A549 (cell line): ENCODE measurements around the gene MYRFL. TPM values are rescaled to one million over a fixed set of nuclear protein-coding genes. Genes with fewer than 3 reads are reported as not detected.
"Not testable (repeated sequence)": the region's sequence is repeated elsewhere in the genome, so short reads cannot be mapped to it uniquely, and the experiment has no call there.

Experiments used
- ATAC-seq, 2 experiments: fragments of 200-7000 bp in 1 of 2; fragments of >200 bp in 1 of 2; cut with Nextera tagmentation in 1 of 2; cut with Tn5 transposase in 1 of 2; 3 replicates each; pipeline versions ENCODE4 v1.8.0 to v1.9.1; 2018 to 2020; ENCODE audit warnings: mild to moderate bottlenecking in 1 of 2, moderate library complexity in 1 of 2
- CTCF ChIA-PET: fragments of 300-600 bp; sonication (Branson Sonifier 250); formaldehyde crosslinking; extraction: SDS; loops from one replicate; lab custom pipeline; 2021; ENCODE audit warnings: antibody characterized with exemption, inconsistent platforms; lab: Yijun Ruan, JAX
- POLR2A ChIA-PET: fragments of 350-600 bp; formaldehyde crosslinking; extraction: SDS; loops from one replicate; lab custom pipeline; 2021; ENCODE audit warnings: antibody characterized with exemption, inconsistent platforms; lab: Yijun Ruan, JAX
- DNase-seq, 2 experiments: peaks; one replicate each; pipeline versions ENCODE4 v3.0.0 to v3.0.0-alpha.2; 2011 to 2016; ENCODE audit warnings: low read depth in 1 of 2, low spot score in 1 of 2
- FAIRE-seq: peaks from 2 replicates; lab custom pipeline; 2011; peaks lifted over from hg19 to GRCh38; lab: Jason Lieb, UNC
- H3K27ac ChIP-seq, 2 experiments: fragments of >200 bp; sonication (Bioruptor Twin); formaldehyde crosslinking; 3 replicates each; pipeline ENCODE4 v1.5.1; 2016 to 2017
- H3K4me1 ChIP-seq: fragments of >200 bp; sonication (Bioruptor Twin); formaldehyde crosslinking; 3 replicates; pipeline ENCODE4 v1.6.1; 2016
- H3K4me2 ChIP-seq: fragments of >200 bp; sonication (Bioruptor Twin); formaldehyde crosslinking; 3 replicates; pipeline ENCODE4 v1.6.1; 2016
- H3K4me3 ChIP-seq: fragments of >200 bp; sonication (Bioruptor Twin); formaldehyde crosslinking; 3 replicates; pipeline ENCODE4 v1.5.1; 2016
- H3K9me3 ChIP-seq: fragments of >200 bp; sonication (Bioruptor Twin); formaldehyde crosslinking; 3 replicates; pipeline ENCODE4 v1.6.1; 2016
- CHD2 ChIP-seq: fragments of 150-350 bp; IDR thresholded peaks from 2 replicates; pipeline ENCODE4 v1.6.1; 2014; ENCODE audit warnings: low read length; ENCODE audit not compliant: partially characterized antibody
- CHD4 ChIP-seq: fragments of 200-600 bp; sonication (generic); IDR thresholded peaks from 2 replicates; pipeline ENCODE4 v1.6.1; 2016; ENCODE audit warnings: antibody characterized with exemption, mild to moderate bottlenecking, borderline replicate concordance
- CTCF ChIP-seq: fragments of >200 bp; sonication (Bioruptor Twin); formaldehyde crosslinking; IDR thresholded peaks from 3 replicates; pipeline ENCODE4 v1.5.1; 2016
- EHF ChIP-seq: fragments of 250-450 bp; sonication (Bioruptor Pico); IDR thresholded peaks from 2 replicates; pipeline ENCODE4 v1.5.0; 2020; ENCODE audit warnings: mild to moderate bottlenecking
- EHMT2 ChIP-seq: fragments of 200-600 bp; sonication (generic); IDR thresholded peaks from 2 replicates; pipeline ENCODE4 v1.6.1; 2016; ENCODE audit warnings: antibody characterized with exemption, low read depth, mild to moderate bottlenecking, moderate library complexity
- FOSB ChIP-seq: fragments of 250-450 bp; sonication (Bioruptor Pico); IDR thresholded peaks from 2 replicates; pipeline ENCODE4 v1.5.0; 2020; ENCODE audit warnings: mild to moderate bottlenecking, moderate library complexity
- GATA3 ChIP-seq: IDR thresholded peaks from 2 replicates; pipeline ENCODE4 v1.6.1; 2012; ENCODE audit warnings: borderline replicate concordance
- HDAC2 ChIP-seq: fragments of 200-600 bp; sonication (generic); IDR thresholded peaks from 2 replicates; pipeline ENCODE4 v1.6.1; 2016
- HMGXB4 ChIP-seq: fragments of 250-450 bp; sonication (Bioruptor Pico); IDR thresholded peaks from 2 replicates; pipeline ENCODE4 v1.5.0; 2021; ENCODE audit warnings: mild to moderate bottlenecking, moderate library complexity, borderline replicate concordance
- HOXA7 ChIP-seq: fragments of 250-450 bp; sonication (Bioruptor Pico); IDR thresholded peaks from 2 replicates; pipeline ENCODE4 v1.5.0; 2020; ENCODE audit warnings: mild to moderate bottlenecking, moderate library complexity
- KDM5A ChIP-seq: fragments of 200-600 bp; sonication (generic); IDR thresholded peaks from 2 replicates; pipeline ENCODE4 v1.6.1; 2016; ENCODE audit warnings: antibody characterized with exemption, mild to moderate bottlenecking
- MAZ ChIP-seq: fragments of 150-350 bp; IDR thresholded peaks from 2 replicates; pipeline ENCODE4 v1.6.1; 2014; ENCODE audit warnings: antibody characterized with exemption, low read depth, low read length, borderline replicate concordance
- NFE2L2 ChIP-seq: fragments of 150-350 bp; conservative IDR thresholded peaks from 2 replicates; pipeline ENCODE4 v1.6.1; 2014; ENCODE audit warnings: low read length
- NR3C1 ChIP-seq: fragments of >200 bp; sonication (Bioruptor Twin); formaldehyde crosslinking; IDR thresholded peaks from 3 replicates; pipeline ENCODE4 v1.6.1; 2017
- POLR2A ChIP-seq: IDR thresholded peaks from 2 replicates; pipeline ENCODE4 v1.6.1; 2012; ENCODE audit warnings: mild to moderate bottlenecking, low read length
- RARB ChIP-seq: fragments of 250-450 bp; sonication (Bioruptor Pico); IDR thresholded peaks from 2 replicates; pipeline ENCODE4 v1.8.0; 2021; ENCODE audit warnings: mild to moderate bottlenecking, moderate library complexity
- TFCP2L1 ChIP-seq: fragments of 250-450 bp; sonication (Bioruptor Pico); IDR thresholded peaks from 2 replicates; pipeline ENCODE4 v1.5.0; 2021; ENCODE audit warnings: mild to moderate bottlenecking
- USF2 ChIP-seq: fragments of 450-650 bp; IDR thresholded peaks from 2 replicates; pipeline ENCODE4 v1.6.1; 2014; ENCODE audit warnings: antibody characterized with exemption
- ZNF302 ChIP-seq: fragments of 250-450 bp; sonication (Bioruptor Pico); IDR thresholded peaks from 2 replicates; pipeline ENCODE4 v1.9.0; 2021; ENCODE audit warnings: inconsistent platforms, mild to moderate bottlenecking, moderate library complexity
- ZSCAN20 ChIP-seq: fragments of 250-450 bp; sonication (Bioruptor Pico); IDR thresholded peaks from 2 replicates; pipeline ENCODE4 v1.8.0; 2022; ENCODE audit warnings: mild to moderate bottlenecking, moderate library complexity
- WGBS: methylation state at CpG from one replicate; pipeline ENCODE4 v1.1.6; 2017; ENCODE audit errors: missing lambda C conversion rate; 5-methylcytosine and 5-hydroxymethylcytosine counted together
- polyA plus RNA-seq, 4 experiments: library from polyadenylated mRNA; depleted of rRNA in 3 of 4; stranded (reverse); fragments of >200 nt; fragmentation: RNase III in 1 of 4; extraction: RNeasy Plus Mini Kit Qiagen cat#74134 plus additional on column Dnase treatment in 1 of 4; gene quantifications; 2 replicates in 3 of 4; 3 replicates in 1 of 4; pipeline ENCODE4 v1.2.3, GENCODE V29; 2011 to 2017
- TF ChIP-seq, protein P1 (sequence below): fragments of >200 bp; sonication (Bioruptor Twin); formaldehyde crosslinking; IDR thresholded peaks from 2 replicates; pipeline ENCODE4 v1.6.1; 2016

The MYRFL gene
- polyA plus RNA-seq, 2 of the 4 experiments (the other 2 are of a cell fraction), result 0.04 TPM; not detected in 1

- CTCF ChIA-PET, result interaction anchor here (0.6 kb wide), 1 partner anchor 294 kb away, joined by 3 read pairs; no protein-coding TSS in a partner anchor
- Histone ChIP-seq H3K27ac (no peak overlapping the region), H3K4me3 (no peak overlapping the region), H3K4me1 (no peaks in the 10 kb centered on the region), H3K9me3 (no peaks in the 10 kb centered on the region), H3K4me2 (no peak overlapping the region)
- no peak for TF ChIP-seq KDM5A
- no peak for TF ChIP-seq CHD2
- TF ChIP-seq CHD4, result no peak
- TF ChIP-seq CTCF, result no peak
- no peak for TF ChIP-seq HDAC2
- TF ChIP-seq GATA3, result no peak
- TF ChIP-seq EHMT2, result no peak
- TF ChIP-seq NFE2L2, result no peak
- no peak for TF ChIP-seq EHF
- TF ChIP-seq ZNF302 (CRISPR knock-in tag), result no peak
- no peak for TF ChIP-seq POLR2A
- no peak for TF ChIP-seq TFCP2L1 (CRISPR knock-in tag)
- no peak for TF ChIP-seq MAZ
- no peak for TF ChIP-seq NR3C1
- POLR2A ChIA-PET, result no interaction called here
- no peak for FAIRE-seq
- DNase-seq, result no peak
- no peak for ATAC-seq
These were observed 21.9 kb downstream of the MYRFL start for GRCh38 chr12:69846976-69847375.

GRCh38 chr12:69851976-69852375 is 26.9 kb downstream of the MYRFL start:
- 54% methylated on average over 2 of the region's 2 CpGs for WGBS
- FAIRE-seq, result no peak
- POLR2A ChIA-PET, result no interaction called here

DNA sequence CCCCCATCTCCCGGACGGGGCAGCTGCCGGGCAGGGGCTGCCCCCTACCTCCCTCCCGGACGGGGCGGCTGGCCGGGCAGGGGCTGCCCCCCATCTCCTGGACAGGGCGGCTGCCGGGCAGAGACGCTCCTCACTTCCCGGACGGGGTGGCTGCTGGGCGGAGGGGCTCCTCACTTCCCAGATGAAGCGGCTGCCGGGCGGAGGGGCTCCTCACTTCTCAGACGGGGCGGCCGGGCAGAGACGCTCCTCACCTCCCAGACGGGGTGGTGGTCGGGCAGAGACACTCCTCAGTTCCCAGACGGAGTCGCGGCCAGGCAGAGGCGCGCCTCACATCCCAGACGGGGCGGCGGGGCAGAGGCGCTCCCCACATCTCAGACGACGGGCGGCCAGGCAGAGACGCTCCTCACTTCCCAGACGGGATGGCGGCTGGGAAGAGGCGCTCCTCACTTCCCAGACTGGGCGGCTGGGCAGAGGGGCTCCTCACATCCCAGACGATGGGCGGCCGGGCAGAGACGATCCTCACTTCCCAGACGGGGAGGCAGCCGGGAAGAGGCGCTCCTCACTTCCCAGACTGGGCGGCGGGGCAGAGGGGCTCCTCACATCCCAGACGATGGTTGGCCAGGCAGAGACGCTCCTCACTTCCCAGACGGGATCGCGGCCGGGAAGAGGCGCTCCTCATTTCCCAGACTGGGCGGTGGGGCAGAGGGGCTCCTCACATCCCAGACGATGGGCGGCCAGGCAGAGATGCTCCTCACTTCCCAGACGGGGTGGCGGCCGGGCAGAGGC is 28.3 kb downstream of the MYRFL start:
- H3K27ac ChIP-seq, H3K9me3 ChIP-seq, POLR2A ChIA-PET, H3K4me3 ChIP-seq, H3K4me2 ChIP-seq, ATAC-seq, DNase-seq, H3K4me1 ChIP-seq, FAIRE-seq, CTCF ChIA-PET: not testable (repeated sequence)
- WGBS, result 87% methylated on average over 33 of the region's 61 CpGs

More at GRCh38 chr12:69851976-69852375, 26.9 kb downstream of the MYRFL start:
- TF ChIP-seq EHF, result no peak
- TF ChIP-seq USF2, result no peak
- TF ChIP-seq HOXA7 (CRISPR knock-in tag), result no peak
- no peak for TF ChIP-seq NFE2L2
- TF ChIP-seq, protein P1, sequence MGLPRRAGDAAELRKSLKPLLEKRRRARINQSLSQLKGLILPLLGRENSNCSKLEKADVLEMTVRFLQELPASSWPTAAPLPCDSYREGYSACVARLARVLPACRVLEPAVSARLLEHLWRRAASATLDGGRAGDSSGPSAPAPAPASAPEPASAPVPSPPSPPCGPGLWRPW, result no peak
- no peak for TF ChIP-seq RARB (CRISPR knock-in tag)
- TF ChIP-seq FOSB (CRISPR knock-in tag), result no peak
- TF ChIP-seq TFCP2L1 (CRISPR knock-in tag), result no peak
- no peak for TF ChIP-seq HMGXB4
- TF ChIP-seq ZSCAN20, result no peak
- ATAC-seq (no peak), DNase-seq (no peak)
- H3K9me3 ChIP-seq, result no peaks in the 10 kb centered on the region
- no peak overlapping the region for H3K27ac ChIP-seq
- H3K4me3 ChIP-seq, result no peak overlapping the region
- no peaks in the 10 kb centered on the region for H3K4me1 ChIP-seq
- CTCF ChIA-PET, result interaction anchor here (1.0 kb wide), 1 partner anchor 49 kb away, joined by 4 read pairs; no protein-coding TSS in a partner anchor
- H3K4me2 ChIP-seq, result no peak overlapping the region
